CD14-positive monocyte (primary cell): ENCODE data around the gene POC1B. TPM values are rescaled to one million over a fixed set of nuclear protein-coding genes. Genes with fewer than 3 reads are reported as not detected.

ENCODE experiments used
- DNase-seq, 3 donors: peaks; one replicate each; pipeline ENCODE4 v3.0.0-alpha.2; 2011 to 2022
- H2AFZ ChIP-seq: 2 replicates; pipeline ENCODE4 v1.6.0; 2012; ENCODE audit warnings: mild to moderate bottlenecking, low read depth, low read length, inconsistent platforms; ENCODE audit not compliant: insufficient read depth, poor library complexity, severe bottlenecking
- H3K27ac ChIP-seq, 2 donors: 1 replicate in 1 of 2; 2 replicates in 1 of 2; pipeline ENCODE4 v1.5.1; 2012 to 2013; ENCODE audit warnings: low read length in 2 of 2, control low read depth in 1 of 2, inconsistent platforms in 1 of 2, low read depth in 1 of 2, mild to moderate bottlenecking in 1 of 2
- H3K27me3 ChIP-seq, 2 donors: one replicate each; pipeline versions ENCODE4 v1.6.0 to v1.6.1; 2011 to 2013; ENCODE audit warnings: low read length in 2 of 2; ENCODE audit not compliant: control insufficient read depth in 2 of 2, insufficient read depth in 2 of 2
- H3K36me3 ChIP-seq, 2 donors: replicated peaks in 1 of 2; 1 replicate in 1 of 2; 2 replicates in 1 of 2; pipeline versions ENCODE4 v1.5.1 to v1.6.1; 2012 to 2013; ENCODE audit warnings: low read length in 2 of 2, control low read depth in 1 of 2, inconsistent platforms in 1 of 2, mild to moderate bottlenecking in 1 of 2; ENCODE audit not compliant: insufficient read depth in 2 of 2, control insufficient read depth in 1 of 2
- H3K4me1 ChIP-seq, 2 donors: 1 replicate in 1 of 2; 2 replicates in 1 of 2; pipeline versions ENCODE4 v1.5.1 to v1.6.1; 2012 to 2013; ENCODE audit warnings: low read length in 2 of 2, control low read depth in 1 of 2, inconsistent platforms in 1 of 2, mild to moderate bottlenecking in 1 of 2, moderate library complexity in 1 of 2; ENCODE audit not compliant: insufficient read depth in 2 of 2, control insufficient read depth in 1 of 2
- H3K4me2 ChIP-seq: replicated peaks from 2 replicates; pipeline ENCODE3; 2012; ENCODE audit warnings: low read length, moderate library complexity, mild to moderate bottlenecking; ENCODE audit not compliant: poor library complexity, severe bottlenecking; ENCODE audit errors: extremely low read depth
- H3K4me3 ChIP-seq, 3 experiments: fragments of 200-600 bp in 1 of 3; sonication (generic) in 1 of 3; replicated peaks in 1 of 3; 1 replicate in 2 of 3; 2 replicates in 1 of 3; pipeline ENCODE4 v1.5.1; 2011 to 2013; ENCODE audit warnings: low read length in 3 of 3, mild to moderate bottlenecking in 3 of 3, control low read depth in 2 of 3, low read depth in 2 of 3, inconsistent platforms in 1 of 3, moderate library complexity in 1 of 3
- H3K79me2 ChIP-seq: 2 replicates; pipeline ENCODE4 v1.6.0; 2012; ENCODE audit warnings: mild to moderate bottlenecking, control low read depth, inconsistent platforms, low read length, moderate library complexity; ENCODE audit not compliant: insufficient read depth
- H3K9ac ChIP-seq: 2 replicates; pipeline ENCODE4 v1.6.0; 2017; ENCODE audit warnings: low read length, mild to moderate bottlenecking; ENCODE audit not compliant: insufficient read depth, poor library complexity, severe bottlenecking
- H3K9me3 ChIP-seq, 2 donors: replicated peaks in 1 of 2; 1 replicate in 1 of 2; 2 replicates in 1 of 2; pipeline versions ENCODE4 v1.5.1 to v1.6.1; 2012 to 2013; ENCODE audit warnings: low read length in 2 of 2, control low read depth in 1 of 2; ENCODE audit not compliant: control insufficient read depth in 1 of 2, insufficient read depth in 1 of 2
- H4K20me1 ChIP-seq: 2 replicates; pipeline ENCODE4 v1.6.0; 2012; ENCODE audit warnings: mild to moderate bottlenecking, low read length, control low read depth, moderate library complexity; ENCODE audit not compliant: insufficient read depth
- H3K27ac Mint-ChIP-seq, 7 donors: one replicate each; pipeline ENCODE4 v1.8.0; 2020; ENCODE audit warnings: mild to moderate bottlenecking in 7 of 7, mixed read lengths in 7 of 7, moderate library complexity in 6 of 7, inconsistent platforms in 2 of 7
- H3K27me3 Mint-ChIP-seq, 3 donors: one replicate each; pipeline ENCODE4 v1.8.0; 2021 to 2022; ENCODE audit warnings: low read depth in 3 of 3, mild to moderate bottlenecking in 3 of 3, mixed read lengths in 3 of 3, moderate library complexity in 3 of 3, inconsistent platforms in 1 of 3
- H3K36me3 Mint-ChIP-seq, 2 donors: one replicate each; pipeline ENCODE4 v1.8.0; 2020; ENCODE audit warnings: mixed read lengths in 2 of 2, inconsistent platforms in 1 of 2, mild to moderate bottlenecking in 1 of 2
- H3K4me1 Mint-ChIP-seq: one replicate; pipeline ENCODE4 v1.8.0; 2020; ENCODE audit warnings: mild to moderate bottlenecking, mixed read lengths
- H3K4me3 Mint-ChIP-seq, 2 donors: one replicate each; pipeline ENCODE4 v1.8.0; 2020; ENCODE audit warnings: mild to moderate bottlenecking in 2 of 2, mixed read lengths in 2 of 2, moderate library complexity in 1 of 2
- H3K9me3 Mint-ChIP-seq, 7 donors: one replicate each; pipeline ENCODE4 v1.8.0; 2020 to 2022; ENCODE audit warnings: mixed read lengths in 7 of 7, mild to moderate bottlenecking in 6 of 7, moderate library complexity in 6 of 7, inconsistent platforms in 2 of 7
- CTCF ChIP-seq: fragments of 200-600 bp; IDR thresholded peaks from one replicate; pipeline ENCODE4 v1.8.0; 2022; ENCODE audit warnings: antibody characterized with exemption, mild to moderate bottlenecking
- WGBS: methylation state at CpG from one replicate; pipeline ENCODE4 v1.1.5; 2013; ENCODE audit warnings: missing lambda C conversion rate; ENCODE audit not compliant: insufficient coverage; 5-methylcytosine and 5-hydroxymethylcytosine counted together
- intact Hi-C, 2 donors: fragments of 100-400 bp; cut with micrococcal nuclease; formaldehyde crosslinking; loops; one replicate each; pipeline versions ENCODE4 v1.15.0 to v1.15.1; 2023
- polyA plus RNA-seq, 3 donors: library from polyadenylated mRNA; depleted of rRNA in 1 of 3; unstranded in 2 of 3; stranded (reverse) in 1 of 3; fragments of 300-500 nt in 2 of 3; fragments of >200 nt in 1 of 3; fragmentation: Illumina TruSeq in 2 of 3; gene quantifications; 1 replicate in 2 of 3; 2 replicates in 1 of 3; pipeline ENCODE4 v1.2.3, GENCODE V29; 2012 to 2021

Gene POC1B
- polyA plus RNA-seq, 3 donors = 8.4 to 32.0 (median 29.7) TPM

- Histone ChIP-seq H2AFZ (no peak overlapping the region), H3K9me3 (no peaks in the 10 kb centered on the region), H3K4me1 (peaks cover 12 to 13% of the 10 kb centered on the region in 2 donors), H3K36me3 (no peaks in the 10 kb centered on the region), H4K20me1 (no peaks in the 10 kb centered on the region), H3K9ac (no peak overlapping the region), H3K4me3 (no peak overlapping the region), H3K27me3 (no peaks in the 10 kb centered on the region), H3K4me2 (no peak overlapping the region), H3K27ac (no peak overlapping the region), H3K79me2 (no peaks in the 10 kb centered on the region)
- no peaks in the 10 kb centered on the region for H3K9me3 Mint-ChIP-seq
- peaks cover 17% of the 10 kb centered on the region for H3K4me1 Mint-ChIP-seq
- H3K4me3 Mint-ChIP-seq = no peak overlapping the region
- no peak for DNase-seq
- H3K27ac Mint-ChIP-seq = no peak overlapping the region
- no peak for TF ChIP-seq CTCF
- intact Hi-C loops = no loop called here
- peaks cover 12 to 23% of the 10 kb centered on the region in 2 donors for H3K36me3 Mint-ChIP-seq
- H3K27me3 Mint-ChIP-seq = peaks cover 0 to 2% (median 1%) of the 10 kb centered on the region in 3 donors
These were observed 74.9 kb downstream of the POC1B start for GRCh38 chr12:89450907-89451306.

GRCh38 chr12:89448951-89449371, 76.9 kb downstream of the POC1B start:
- no peak overlapping the region for H3K4me2 ChIP-seq
- DNase-seq = no peak
- Mint-ChIP-seq H3K4me1 (peaks cover 12% of the 10 kb centered on the region), H3K4me3 (no peak overlapping the region), H3K9me3 (peaks cover 0 to 4% (median 2%) of the 10 kb centered on the region in 7 donors), H3K36me3 (peaks cover 16 to 19% of the 10 kb centered on the region in 2 donors), H3K27ac (no peak overlapping the region), H3K27me3 (peaks cover 0 to 2% (median 0%) of the 10 kb centered on the region in 3 donors)
- H4K20me1 ChIP-seq = no peaks in the 10 kb centered on the region
- 67% methylated on average over 1 of the region's 2 CpGs for WGBS
- H3K4me1 ChIP-seq = peaks cover 10 to 13% of the 10 kb centered on the region in 2 donors
- no peak overlapping the region for H2AFZ ChIP-seq
- intact Hi-C loops = no loop called here
- no peaks in the 10 kb centered on the region for H3K79me2 ChIP-seq
- no peak overlapping the region for H3K4me3 ChIP-seq
- no peak for TF ChIP-seq CTCF
- no peak overlapping the region for H3K27ac ChIP-seq
- no peak overlapping the region for H3K9ac ChIP-seq
- H3K9me3 ChIP-seq = no peaks in the 10 kb centered on the region
- no peaks in the 10 kb centered on the region for H3K27me3 ChIP-seq
- no peaks in the 10 kb centered on the region for H3K36me3 ChIP-seq
